ENCODE measurements around the gene HS3ST6.
"Not testable (repeated sequence)": the region's sequence is repeated elsewhere in the genome, so short reads cannot be mapped to it uniquely, and the experiment has no call there.

Gene HS3ST6

DNA sequence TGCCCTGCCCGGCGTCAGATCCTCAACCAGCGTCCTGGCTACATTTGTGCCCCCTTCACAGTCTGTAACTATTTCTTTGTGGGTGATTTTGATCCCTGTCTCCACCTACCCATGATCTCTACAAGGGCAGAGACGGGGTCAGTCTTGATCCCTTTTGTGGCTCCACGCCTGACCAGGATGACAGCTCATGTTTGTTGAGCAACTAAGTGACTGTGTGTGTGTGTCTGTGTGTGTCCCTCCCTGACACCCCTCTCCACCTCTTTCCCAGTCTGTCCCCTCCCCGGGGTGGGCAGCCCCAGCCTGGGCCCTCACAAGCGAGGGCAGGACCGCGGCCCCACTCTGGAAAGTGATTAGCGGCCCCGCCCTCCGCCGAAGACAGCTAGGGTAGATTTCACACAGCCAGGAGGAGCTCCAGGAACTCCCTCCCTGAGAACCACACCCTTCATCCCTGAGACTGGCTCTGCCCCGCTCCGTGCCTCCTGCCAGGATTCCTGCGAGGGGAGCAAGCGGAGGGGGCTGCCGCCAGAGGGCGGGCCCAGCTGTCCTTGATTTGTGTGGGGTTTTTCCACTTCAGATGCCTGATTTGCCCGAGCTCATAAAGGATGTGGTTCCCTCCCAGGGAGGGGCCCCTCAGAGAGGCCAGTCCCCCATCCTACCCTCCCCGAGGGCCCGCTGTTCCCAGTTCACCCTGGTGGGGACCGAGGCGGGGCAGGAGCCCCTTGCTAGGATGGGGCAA lies 5.3 kb upstream of the HS3ST6 start:
- no peaks in the 10 kb centered on the region for H3K36me3 ChIP-seq (ENCODE audit: insufficient read depth, low read length)
- no peaks in the 10 kb centered on the region for H3K9me3 ChIP-seq (ENCODE audit: low read depth, low read length)
- H3K27ac ChIP-seq: 0 out of 2 replicates have a peak overlapping the region, but pooled peaks have one; percentile 54
- TF ChIP-seq EZH2 (IDR thresholded peaks at IDR 0.05) (no peak), FOXP2 (optimal IDR thresholded peaks at IDR 0.05; ENCODE audit: control extremely low read depth, extremely low read length, insufficient read depth) (peak; percentile 56)
- peak; percentile 34 for DNase-seq (ENCODE audit: low read depth, low spot score)
- peak overlapping the region; percentile 32 for H3K9ac ChIP-seq (ENCODE audit: insufficient read length)
- H3K4me3 ChIP-seq: peak overlapping the region; percentile 63

DNA sequence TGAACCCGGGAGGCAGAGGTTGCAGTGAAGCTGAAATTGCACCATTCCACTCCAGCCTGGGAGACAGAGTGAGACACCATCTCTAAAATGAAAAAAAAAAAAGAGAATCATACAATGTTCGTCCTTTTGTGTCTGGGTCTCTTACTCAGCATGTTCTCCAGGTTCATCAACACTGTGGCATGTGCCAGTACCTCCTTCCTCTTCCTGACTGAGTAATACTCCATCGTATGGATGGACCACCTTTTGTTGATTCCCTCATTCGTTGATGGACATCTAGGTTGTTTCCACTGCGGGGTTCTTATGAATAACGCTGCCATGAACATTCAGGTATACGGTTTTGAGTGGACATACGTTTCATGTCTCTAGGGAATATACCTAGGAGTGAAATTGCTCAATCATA lies 4.1 kb upstream of the HS3ST6 start:
- no peak overlapping the region for H3K27ac ChIP-seq
- no peaks in the 10 kb centered on the region for H3K9me3 ChIP-seq (ENCODE audit: low read depth, low read length)
- no peak overlapping the region for H3K4me3 ChIP-seq
- no peak overlapping the region for H3K9ac ChIP-seq (ENCODE audit: insufficient read length)
- DNase-seq (ENCODE audit: low read depth, low spot score): no peak
- no peaks in the 10 kb centered on the region for H3K36me3 ChIP-seq (ENCODE audit: insufficient read depth, low read length)
- TF ChIP-seq POLR2AphosphoS5 (IDR thresholded peaks at IDR 0.05; ENCODE audit: borderline replicate concordance, low read depth, low read length): no peak
- no peak for TF ChIP-seq EZH2 (IDR thresholded peaks at IDR 0.05)
- no peak for TF ChIP-seq FOXP2 (optimal IDR thresholded peaks at IDR 0.05; ENCODE audit: control extremely low read depth, extremely low read length, insufficient read depth)

DNA sequence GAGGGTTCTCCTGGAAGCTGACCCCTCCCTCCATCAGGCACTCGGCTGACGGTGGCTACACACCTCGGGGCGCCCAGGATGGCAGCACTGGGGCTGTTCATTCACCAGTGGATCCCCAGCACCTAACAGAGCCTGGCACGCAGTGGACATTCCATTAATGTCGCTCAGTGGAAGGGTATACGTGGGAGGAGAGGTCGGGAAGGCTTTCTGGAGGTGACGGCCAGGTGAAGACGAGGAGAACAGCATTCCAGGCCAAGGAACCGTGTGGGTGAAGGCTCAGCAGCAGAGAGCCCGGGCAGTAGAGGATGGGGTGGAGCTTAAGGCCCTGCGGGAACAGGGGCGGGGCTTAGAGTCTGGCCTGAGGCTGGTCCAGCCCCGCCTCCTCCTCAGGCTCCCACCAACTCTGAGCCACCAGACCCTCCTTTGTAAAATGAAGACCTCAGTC lies 2.5 kb upstream of the HS3ST6 start:
- Histone ChIP-seq H3K9me3 (ENCODE audit: low read depth, low read length) (no peaks in the 10 kb centered on the region), H3K36me3 (ENCODE audit: insufficient read depth, low read length) (no peaks in the 10 kb centered on the region), H3K9ac (ENCODE audit: insufficient read length) (no peak overlapping the region), H3K4me3 (no peak overlapping the region), H3K27ac (no peak overlapping the region)
- DNase-seq (ENCODE audit: low read depth, low spot score): no peak
- TF ChIP-seq EZH2 (IDR thresholded peaks at IDR 0.05): no peak
- TF ChIP-seq POLR2AphosphoS5 (IDR thresholded peaks at IDR 0.05; ENCODE audit: borderline replicate concordance, low read depth, low read length): no peak
- no peak for TF ChIP-seq FOXP2 (optimal IDR thresholded peaks at IDR 0.05; ENCODE audit: control extremely low read depth, extremely low read length, insufficient read depth)

DNA sequence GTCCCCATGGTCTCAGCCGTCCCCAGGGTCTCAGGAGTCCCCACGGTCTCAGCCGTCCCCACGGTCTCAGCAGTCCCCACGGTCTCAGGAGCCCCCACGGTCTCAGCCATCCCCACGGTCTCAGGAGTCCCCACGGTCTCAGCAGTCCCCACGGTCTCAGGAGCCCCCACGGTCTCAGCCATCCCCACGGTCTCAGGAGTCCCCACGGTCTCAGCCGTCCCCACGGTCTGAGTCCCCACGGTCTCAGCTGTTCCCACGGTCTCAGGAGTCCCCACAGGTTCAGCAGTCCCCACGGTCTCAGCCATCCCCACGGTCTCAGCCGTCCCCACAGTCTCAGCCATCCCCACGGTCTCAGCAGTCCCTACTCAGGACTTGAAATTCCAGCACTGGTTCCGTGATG lies 1.9 kb upstream of the HS3ST6 start:
- H3K36me3 ChIP-seq (ENCODE audit: insufficient read depth, low read length); H3K9ac ChIP-seq (ENCODE audit: insufficient read length); H3K27ac ChIP-seq; H3K9me3 ChIP-seq (ENCODE audit: low read depth, low read length); DNase-seq (ENCODE audit: low read depth, low spot score); H3K4me3 ChIP-seq: not testable (repeated sequence)

DNA sequence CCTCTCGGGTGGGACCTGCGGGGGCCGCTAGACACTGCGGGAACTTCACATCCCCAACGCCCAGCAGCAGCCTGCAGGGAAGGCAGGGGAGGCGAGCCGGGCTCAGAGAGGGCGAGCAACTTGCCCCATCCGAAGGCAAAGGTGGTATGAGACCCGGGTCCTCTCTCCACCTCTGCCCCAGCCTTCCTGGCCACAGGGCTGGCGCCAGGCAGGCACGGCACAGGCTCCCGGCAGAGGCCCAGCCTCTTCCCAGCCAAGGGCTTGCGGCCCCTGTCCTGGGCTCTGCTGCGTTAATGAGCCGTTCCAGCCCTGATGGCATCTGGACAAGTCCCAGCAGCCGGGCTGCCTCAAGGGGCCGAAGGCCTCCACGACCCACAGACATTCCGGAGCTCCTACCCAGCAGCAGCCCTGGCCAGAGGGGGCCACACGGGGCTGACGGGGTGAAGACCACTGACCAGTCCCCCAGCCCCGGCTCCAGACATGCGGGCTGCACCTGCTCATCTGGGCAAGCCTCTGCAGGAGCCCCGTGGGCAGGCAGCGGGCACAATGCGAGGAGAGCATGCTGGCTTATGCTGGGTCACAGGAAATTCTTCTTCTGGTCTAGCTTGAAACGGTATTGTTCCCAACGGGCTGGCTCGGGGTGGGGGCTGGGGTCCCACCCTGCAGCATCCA lies 1.2 kb upstream of the HS3ST6 start:
- no peak for DNase-seq (ENCODE audit: low read depth, low spot score)

DNA sequence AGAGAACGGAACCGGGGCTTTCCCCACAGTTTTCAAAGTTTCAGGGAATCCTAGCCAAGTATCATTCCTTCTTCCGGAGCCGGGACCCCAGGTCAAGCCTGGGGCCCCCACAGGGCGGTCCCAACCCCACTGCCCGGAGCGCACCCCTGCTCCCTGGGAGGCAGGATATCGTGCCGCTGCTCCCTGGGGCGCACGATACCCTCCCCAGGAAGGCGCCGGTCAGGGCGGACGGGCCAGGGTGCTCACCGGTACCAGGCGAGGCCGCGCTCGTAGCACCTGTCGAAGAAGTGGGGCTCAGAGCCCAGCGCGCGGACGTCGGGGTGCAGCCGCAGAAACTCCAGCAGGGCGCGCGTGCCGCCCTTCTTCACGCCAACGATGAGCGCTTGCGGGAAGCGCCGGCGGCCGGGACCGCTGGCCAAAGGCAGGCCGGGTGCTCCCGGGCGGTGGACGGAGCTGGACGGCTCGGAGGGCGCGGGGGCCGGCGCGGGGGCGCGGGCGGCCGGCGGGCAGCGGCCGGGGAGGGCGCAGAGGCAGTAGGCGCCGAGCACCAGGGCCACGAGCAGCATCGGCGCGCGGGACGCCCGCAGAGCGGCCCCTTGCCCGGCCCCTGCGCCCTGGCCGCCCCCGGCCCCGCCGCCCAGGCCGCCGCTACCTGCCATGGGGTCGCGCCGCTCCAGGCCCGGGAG lies 407 bp downstream of the HS3ST6 start:
- no peak for DNase-seq (ENCODE audit: low read depth, low spot score)
- Histone ChIP-seq H3K9ac (ENCODE audit: insufficient read length) (no peak overlapping the region), H3K27ac (no peak overlapping the region), H3K4me3 (no peak overlapping the region), H3K9me3 (ENCODE audit: low read depth, low read length) (no peaks in the 10 kb centered on the region), H3K36me3 (ENCODE audit: insufficient read depth, low read length) (no peaks in the 10 kb centered on the region)
- TF ChIP-seq FOXP2 (optimal IDR thresholded peaks at IDR 0.05; ENCODE audit: control extremely low read depth, extremely low read length, insufficient read depth): no peak
- no peak for TF ChIP-seq POLR2AphosphoS5 (IDR thresholded peaks at IDR 0.05; ENCODE audit: borderline replicate concordance, low read depth, low read length)
- TF ChIP-seq EZH2 (IDR thresholded peaks at IDR 0.05): no peak

More for the DNA sequence above, 1.2 kb upstream of the HS3ST6 start:
- TF ChIP-seq POLR2AphosphoS5 (IDR thresholded peaks at IDR 0.05; ENCODE audit: borderline replicate concordance, low read depth, low read length) (no peak), EZH2 (IDR thresholded peaks at IDR 0.05) (no peak), FOXP2 (optimal IDR thresholded peaks at IDR 0.05; ENCODE audit: control extremely low read depth, extremely low read length, insufficient read depth) (no peak)
- no peaks in the 10 kb centered on the region for H3K36me3 ChIP-seq (ENCODE audit: insufficient read depth, low read length)
- H3K4me3 ChIP-seq: no peak overlapping the region
- H3K9ac ChIP-seq (ENCODE audit: insufficient read length): no peak overlapping the region
- no peaks in the 10 kb centered on the region for H3K9me3 ChIP-seq (ENCODE audit: low read depth, low read length)
- no peak overlapping the region for H3K27ac ChIP-seq

DNA sequence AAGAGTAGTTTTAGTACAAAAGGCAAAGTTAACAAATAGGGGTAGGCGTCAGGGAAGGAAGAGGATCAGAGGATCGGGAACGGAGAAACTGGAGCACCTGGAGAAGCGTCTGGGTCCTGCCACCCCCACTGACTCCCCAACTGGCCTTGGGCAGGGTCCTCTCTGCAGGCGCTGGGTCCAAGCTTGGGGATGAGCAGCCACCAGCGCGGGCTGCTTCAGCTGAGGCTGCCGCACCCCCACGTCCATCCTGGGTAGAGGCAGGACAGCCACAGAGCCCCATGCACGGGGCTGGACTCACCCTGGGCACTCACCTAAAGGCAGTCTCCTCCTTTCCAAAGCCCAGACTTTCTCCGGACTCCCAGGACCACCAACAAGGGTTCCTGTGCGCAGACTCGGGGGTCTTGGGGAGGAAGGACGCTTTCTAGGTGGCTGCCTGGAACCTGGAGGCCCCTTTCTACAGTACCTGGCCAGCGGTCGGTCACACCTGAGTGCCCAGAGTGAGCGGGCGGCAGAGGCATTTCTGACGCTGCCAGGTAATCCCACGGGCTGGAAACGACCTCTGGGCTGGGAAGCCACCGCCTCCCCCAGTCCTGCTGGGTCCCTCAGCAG lies 1.1 kb downstream of the HS3ST6 start:
- H3K9ac ChIP-seq (ENCODE audit: insufficient read length): no peak overlapping the region
- H3K9me3 ChIP-seq (ENCODE audit: low read depth, low read length): no peaks in the 10 kb centered on the region
- no peak overlapping the region for H3K4me3 ChIP-seq
- DNase-seq (ENCODE audit: low read depth, low spot score): no peak
- H3K27ac ChIP-seq: no peak overlapping the region
- H3K36me3 ChIP-seq (ENCODE audit: insufficient read depth, low read length): no peaks in the 10 kb centered on the region
- no peak for TF ChIP-seq FOXP2 (optimal IDR thresholded peaks at IDR 0.05; ENCODE audit: control extremely low read depth, extremely low read length, insufficient read depth)
- TF ChIP-seq EZH2 (IDR thresholded peaks at IDR 0.05): no peak
- no peak for TF ChIP-seq POLR2AphosphoS5 (IDR thresholded peaks at IDR 0.05; ENCODE audit: borderline replicate concordance, low read depth, low read length)

DNA sequence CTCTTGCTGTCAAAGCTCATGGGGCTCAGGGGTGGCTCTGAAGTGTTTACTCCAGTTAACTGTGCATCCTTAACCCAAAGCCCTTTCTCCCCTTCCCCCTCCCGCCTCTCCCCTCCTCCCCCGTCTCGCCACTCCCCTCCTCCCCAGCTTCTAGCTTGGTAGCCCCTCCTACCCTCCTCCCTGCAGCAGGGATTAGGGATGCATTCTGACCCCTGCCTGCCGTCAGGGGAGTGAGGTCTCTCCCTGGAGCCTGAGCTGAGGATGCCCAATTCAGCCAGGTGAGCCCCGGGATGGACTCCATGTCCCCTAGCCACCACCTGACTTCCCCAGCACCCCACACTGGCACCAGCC lies 1.6 kb downstream of the HS3ST6 start:
- no peak for DNase-seq (ENCODE audit: low read depth, low spot score)
- no peaks in the 10 kb centered on the region for H3K9me3 ChIP-seq (ENCODE audit: low read depth, low read length)
- H3K27ac ChIP-seq: no peak overlapping the region
- TF ChIP-seq EZH2 (IDR thresholded peaks at IDR 0.05): no peak
- no peak for TF ChIP-seq FOXP2 (optimal IDR thresholded peaks at IDR 0.05; ENCODE audit: control extremely low read depth, extremely low read length, insufficient read depth)
- TF ChIP-seq POLR2AphosphoS5 (IDR thresholded peaks at IDR 0.05; ENCODE audit: borderline replicate concordance, low read depth, low read length): no peak
- no peaks in the 10 kb centered on the region for H3K36me3 ChIP-seq (ENCODE audit: insufficient read depth, low read length)
- H3K4me3 ChIP-seq: no peak overlapping the region
- H3K9ac ChIP-seq (ENCODE audit: insufficient read length): no peak overlapping the region
